Measurements from ENCODE around the gene TNFRSF18.

Gene TNFRSF18

DNA sequence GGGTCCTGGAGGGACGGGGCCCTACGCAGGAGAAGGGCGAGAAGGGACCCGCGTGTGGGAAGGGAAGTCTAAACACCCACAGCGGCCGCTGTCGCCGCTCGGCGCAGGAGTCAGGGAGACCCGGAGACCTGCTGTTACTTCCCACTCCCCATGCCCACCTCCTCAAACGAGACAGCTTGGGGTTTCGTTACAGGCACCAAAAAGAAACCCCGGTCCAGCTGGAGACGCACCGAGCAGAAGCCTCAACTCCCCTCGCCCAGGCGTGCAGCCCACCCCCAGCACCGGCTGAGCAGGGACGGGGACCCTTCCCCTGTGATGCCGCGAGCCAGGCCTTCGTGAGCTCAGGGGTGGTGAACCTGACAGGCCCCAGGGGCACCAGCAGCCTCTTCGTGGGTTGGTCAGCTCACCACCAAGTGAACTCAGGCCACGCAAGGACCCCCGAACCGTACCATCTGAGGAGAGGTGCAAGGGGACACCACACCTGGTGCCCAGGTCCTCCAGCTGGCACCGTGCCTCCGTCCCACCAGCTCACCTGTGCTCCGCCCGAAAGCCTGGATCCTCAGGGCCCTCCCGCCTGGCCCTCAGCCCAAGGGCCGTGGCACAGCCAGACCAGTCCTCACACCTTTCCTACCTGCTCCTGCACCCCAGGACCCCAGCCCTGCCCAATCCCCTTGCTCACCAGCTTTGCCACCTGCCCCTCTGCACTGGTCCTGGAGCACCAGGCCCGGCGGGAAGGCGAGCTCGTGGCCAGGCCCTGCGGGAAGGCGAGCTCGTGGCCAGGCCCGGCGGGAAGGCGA, 20.4 kb upstream of the TNFRSF18 start:
- no peak for DNase-seq

DNA sequence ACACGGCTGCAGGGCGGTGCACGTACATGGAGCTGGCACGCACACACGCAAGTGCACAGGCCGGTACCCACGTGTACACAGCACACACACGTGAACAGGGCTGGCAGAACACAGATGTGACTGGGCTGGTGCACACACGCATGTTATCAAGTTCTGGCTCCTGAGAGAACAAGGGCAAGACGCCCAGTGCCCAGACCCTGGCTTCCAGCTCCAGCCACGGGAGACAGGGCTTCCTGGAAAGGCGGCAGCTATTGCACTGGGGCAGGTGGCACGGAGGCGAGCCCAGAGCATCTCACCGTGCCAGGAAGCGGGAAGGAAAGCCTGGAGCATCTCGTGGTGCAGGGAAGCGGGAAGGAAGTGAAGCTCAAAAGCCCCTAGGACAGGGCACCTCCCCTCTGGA, 19.5 kb upstream of the TNFRSF18 start:
- DNase-seq, result no peak

DNA sequence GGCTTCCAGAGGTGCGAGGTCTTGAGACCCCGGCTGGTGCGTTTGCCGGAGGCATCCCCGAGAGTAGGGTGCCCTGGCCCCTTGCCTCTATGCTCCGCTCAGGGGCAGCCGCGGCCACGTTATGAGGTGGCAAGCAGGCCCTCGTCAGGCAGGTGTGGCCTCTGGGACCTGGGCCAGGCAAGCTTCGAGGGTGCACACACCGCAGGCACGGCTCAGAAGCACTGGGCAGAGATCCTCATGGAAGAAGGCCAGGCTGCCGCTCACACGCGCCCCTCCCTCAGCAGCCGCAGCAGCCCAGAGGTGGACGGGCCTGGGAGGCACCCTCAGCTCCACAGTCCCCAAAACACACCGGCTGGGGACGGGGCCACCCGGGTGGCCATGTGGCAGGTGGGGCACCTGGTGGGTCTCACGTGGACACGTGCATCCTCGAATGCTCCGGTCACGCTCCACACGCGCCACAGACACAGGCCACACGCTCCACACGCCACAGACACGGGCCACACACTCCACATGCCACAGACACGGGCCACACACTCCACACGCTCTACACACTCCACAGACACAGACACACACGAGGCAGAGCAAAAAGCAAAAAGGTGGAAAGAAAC, 18.9 kb upstream of the TNFRSF18 start:
- DNase-seq, result no peak

- no peak for DNase-seq
Measured at GRCh38 chr1:1223891-1224290, 17.5 kb upstream of the TNFRSF18 start.

DNA sequence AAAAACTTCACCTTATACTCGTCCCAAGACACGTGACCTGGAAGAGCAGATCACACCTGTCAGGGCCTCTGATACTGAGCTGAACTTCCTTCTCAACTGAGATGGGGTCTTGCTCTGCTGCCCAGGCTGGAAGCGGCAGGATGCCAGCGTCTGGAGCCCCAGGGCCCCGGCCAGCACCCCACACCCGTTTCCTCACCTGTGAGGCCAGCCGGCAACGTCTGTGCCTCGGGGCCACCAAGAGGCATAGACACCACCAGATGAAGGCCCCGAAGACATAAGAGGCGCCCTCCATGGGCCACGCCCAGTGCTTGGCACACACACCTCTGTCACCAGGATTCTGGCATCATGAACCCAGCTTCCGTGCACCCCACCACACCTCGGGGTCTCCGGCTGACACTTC, 16.9 kb upstream of the TNFRSF18 start:
- DNase-seq, result no peak

- no peak for DNase-seq
Measured at GRCh38 chr1:1222575-1223225, 16.3 kb upstream of the TNFRSF18 start.

DNA sequence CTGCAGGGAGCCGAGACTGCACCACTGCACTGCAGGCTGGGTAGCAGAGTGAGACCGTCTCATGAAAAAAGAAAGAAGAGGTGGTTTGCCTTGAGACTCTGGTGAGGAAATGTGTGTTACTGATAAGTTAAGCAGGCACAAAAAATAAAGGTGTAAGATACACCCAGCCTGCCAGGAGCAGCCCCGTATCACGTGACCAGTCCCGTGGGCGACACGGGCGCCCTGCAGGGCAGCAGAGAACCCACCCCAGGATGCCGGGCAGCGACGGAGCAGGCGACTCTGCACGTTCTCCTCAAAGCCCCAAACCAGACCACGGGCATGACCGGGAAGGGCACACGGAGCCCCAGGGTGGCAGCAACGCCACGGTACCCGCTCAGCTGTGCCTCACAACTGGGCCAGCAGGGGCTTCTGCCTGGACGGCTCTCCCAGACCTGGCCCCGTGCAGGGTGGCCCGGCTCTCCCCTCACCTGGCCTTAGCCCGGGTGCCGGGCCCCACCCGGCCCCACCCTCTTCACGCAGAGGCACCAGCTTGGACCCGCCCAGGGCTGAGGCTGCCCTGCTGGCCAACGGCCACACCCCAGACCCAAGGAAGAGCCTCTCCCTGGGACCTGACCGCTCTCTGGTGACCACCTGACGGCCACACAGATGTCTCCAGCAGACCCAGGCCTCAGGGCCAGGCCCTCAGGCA, 15.6 kb upstream of the TNFRSF18 start:
- DNase-seq, result no peak

- DNase-seq, result no peak
Measured at GRCh38 chr1:1220197-1220596, 13.8 kb upstream of the TNFRSF18 start.

DNA sequence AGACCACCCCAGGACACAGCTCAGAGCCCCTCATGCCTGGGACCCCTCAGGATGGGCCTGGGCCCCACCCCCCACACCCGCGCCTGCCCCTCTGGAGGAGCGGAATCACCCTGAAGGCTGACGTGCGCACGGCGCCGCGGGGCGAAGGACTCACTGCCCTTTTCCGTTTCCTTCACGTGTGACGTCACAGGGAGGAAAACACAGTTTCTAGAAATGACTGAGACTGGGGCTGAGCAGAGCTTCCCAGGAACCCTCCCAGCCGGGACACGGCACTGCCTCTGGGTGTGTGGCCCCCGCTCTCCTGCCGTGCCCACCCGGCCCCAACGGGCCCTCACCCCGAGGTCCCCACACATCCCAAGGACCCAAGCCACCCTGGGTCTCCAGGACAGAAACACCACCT, 12.9 kb upstream of the TNFRSF18 start:
- peak; percentile 76 for DNase-seq

DNA sequence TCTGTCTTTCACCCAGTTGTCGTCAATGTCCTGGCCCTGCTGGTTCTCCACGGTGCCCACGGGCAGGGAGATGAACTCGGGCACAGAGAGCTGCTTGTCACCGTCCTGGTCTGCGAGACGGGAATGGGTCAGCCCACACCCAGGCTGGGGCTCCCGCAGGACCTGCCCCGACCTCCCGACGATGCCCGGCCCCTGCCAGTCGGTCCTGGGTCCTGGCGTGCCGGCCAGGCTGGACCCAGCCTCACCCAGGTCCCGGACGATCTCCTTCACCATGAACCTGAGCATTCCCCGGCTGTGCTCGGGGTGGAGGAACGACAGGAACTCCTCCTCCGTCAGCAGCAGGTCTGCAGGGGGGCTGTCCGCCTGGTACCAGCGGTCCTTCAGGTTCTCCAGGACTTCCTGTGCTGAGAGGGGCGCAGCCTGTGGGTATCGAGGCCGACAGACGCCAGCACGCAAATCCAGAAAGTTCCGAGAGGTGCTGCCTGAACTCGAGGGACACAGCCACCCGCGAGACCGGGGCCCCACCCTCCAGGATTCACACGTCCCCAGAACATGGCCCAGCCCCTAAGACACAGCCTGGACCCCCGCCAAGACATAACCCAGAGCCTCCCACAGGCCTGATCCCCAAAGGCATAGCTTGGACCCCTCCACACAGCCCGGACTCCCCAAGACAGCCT, 12.3 kb upstream of the TNFRSF18 start:
- no peak for DNase-seq

- peak; percentile 42 for DNase-seq
Measured at GRCh38 chr1:1217621-1218523, 11.5 kb upstream of the TNFRSF18 start.

DNA sequence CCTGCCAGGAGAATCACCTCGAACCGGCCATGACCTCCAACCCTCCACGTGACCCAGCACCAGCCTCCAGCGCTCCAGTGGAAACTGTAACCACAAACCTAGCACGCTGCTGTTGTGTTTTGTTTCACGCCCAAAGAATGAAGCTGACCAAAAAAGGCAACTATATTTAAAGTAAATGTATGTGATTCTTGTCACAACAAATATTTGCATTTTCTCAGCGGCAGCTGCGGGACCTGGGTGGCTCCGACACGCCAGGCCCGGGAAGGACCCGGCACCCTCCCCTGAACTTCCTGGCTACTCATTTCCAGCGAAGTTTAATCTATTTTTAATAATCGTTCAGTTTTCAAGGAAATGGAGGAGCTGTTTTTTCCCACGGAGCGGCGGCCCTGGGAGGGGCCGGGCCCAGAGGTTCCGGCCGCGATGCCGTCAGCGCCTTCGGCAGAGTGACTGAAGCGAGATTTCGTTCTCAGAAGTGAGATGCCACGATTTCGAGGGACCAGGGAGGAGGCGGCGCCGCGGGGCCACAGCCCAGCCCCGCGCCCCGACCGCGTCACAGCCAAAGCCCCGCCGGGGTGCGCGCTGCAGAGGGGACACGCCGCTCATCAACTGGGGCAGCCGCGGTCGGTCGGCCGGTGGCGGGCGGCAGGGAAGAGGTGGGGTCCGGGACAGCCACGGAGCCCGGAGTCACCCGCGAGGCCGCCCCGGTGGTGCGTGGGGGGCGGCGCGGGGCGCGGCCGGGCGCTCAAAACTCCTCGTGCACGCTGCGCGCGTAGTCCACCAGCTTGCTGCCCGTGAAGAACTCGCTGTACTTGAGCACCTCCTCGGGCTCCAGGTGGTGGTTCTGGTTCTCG, 10.6 kb upstream of the TNFRSF18 start:
- DNase-seq, result peak; percentile 75

DNA sequence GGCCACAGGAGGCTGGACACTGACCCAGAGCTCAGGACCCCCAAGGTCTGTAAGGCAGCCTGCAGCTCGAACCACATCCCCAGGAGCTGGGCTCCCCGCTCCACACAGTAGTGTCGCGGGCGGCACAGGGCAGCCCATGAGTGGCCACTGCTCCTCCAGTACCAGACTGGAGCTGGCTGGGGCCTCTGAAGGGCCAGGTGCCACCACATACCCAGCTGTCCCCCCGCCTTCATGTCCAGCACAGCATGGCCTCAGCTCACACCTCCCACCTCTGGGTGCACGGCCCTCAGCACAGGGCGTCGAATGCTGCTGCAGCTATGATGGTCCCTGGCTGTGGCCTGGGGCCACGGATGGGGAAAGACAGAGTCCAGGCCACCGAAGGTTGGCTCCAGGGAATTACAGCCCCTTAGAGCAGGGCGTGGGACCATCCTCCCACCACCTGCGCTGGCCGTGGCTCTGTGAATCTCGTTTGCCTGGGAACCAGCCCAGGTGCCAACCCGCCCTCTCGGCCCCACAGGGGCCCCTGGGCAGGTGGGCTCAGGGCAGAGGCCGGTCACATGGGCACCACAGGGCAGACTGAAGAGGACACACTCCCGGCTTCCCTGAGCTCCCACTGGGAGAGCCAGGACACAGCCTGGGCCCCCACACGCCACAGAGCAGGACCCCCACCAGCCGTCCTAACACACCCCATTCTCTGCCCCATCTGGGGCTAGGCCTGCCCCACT, 9.7 kb upstream of the TNFRSF18 start:
- no peak for DNase-seq

- DNase-seq, result peak; percentile 55
Measured at GRCh38 chr1:1215080-1215676, 8.8 kb upstream of the TNFRSF18 start.

DNA sequence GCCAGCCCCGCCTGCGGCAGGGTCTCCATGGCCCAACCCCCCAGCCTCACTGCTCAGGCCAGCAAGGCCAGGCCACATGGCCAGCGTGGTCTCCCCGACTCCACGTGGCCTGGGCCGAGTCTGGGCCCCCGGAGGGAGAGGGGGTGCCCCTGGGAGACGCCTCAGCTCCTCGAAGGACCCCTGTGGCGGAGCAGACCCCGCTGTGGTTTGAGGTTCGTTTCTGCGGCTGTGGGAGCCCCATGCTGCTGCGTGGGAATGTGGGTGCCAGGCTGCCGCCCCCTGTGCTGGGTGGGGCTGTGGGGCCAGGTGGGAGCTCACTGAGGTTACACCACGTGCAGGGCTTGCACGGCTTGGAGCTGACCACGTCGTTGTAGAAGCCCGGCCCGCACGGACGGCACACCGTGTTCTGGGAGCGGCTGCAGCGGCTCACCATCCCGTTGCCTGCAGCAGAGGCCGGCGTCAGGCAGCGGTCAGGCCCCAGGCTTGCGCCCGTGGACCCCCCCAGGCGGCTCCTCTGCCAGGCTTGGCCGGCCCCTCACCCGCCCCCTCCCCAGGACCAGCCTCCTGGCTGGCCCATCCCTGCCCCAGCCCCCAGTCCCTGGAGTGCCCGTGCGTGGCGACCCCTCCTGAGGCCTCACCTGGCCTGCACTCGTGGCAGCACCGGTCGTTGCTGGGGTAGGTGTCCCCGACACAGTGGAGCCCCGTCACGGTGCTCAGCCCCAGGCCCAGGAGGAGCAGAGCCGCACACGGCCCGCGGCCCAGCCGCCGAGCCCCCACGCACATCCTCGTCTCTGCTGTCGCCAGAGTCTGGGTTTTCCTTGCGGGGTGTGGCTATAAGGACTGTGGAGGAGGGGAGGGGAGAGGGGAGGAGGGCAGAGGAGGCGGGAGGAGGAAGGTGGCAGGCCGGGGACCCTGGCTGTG, 7.2 kb upstream of the TNFRSF18 start, which contains the start of gene TNFRSF4:
Gene TNFRSF4, minus strand, starts transcription at position 809 of the 921 bp plus-strand sequence. Its CDS starts 26 bp downstream, at position 783.
- DNase-seq, result peak; percentile 58

DNA sequence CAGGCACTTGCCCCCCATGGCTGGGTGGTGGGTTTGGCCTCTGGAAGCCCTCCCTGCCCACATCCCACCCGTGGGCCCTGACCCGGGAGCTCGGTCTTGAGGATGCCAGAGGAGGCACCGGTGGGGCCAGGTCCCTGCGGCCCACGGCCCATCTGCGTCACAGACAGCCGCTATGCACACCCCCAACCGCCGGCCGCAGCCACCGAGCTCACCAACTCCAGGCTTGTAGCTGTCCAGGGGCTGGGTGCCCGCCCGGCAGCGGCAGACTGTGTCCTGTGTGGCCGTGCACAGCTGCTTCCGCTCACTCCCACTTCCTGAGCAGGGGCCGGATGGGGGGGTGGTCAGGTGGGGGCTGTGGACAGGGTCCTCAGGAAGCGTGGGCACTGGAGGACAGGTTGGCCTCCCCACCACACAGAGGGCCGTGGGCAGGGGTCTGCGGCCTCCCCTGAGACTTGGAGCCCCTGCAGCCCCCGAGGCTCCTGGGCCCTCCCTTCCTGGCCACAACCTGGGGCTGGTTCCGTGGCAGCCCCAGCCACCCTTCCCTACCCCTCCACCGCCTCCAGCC, 6.5 kb upstream of the TNFRSF18 start:
- DNase-seq, result peak; percentile 64

- DNase-seq, result no peak
Measured at GRCh38 chr1:1211541-1212441, 5.4 kb upstream of the TNFRSF18 start.
